Hindlimb muscle (tissue), 1 donor: ENCODE measurements around the gene RPL31. TPM values are rescaled to one million over a fixed set of nuclear protein-coding genes. Genes with fewer than 3 reads are reported as not detected.

Experiments used
- DNase-seq: peaks from one replicate; pipeline ENCODE4 v3.0.0-alpha.2; 2013
- polyA plus RNA-seq: library from polyadenylated mRNA; unstranded; fragments of 120-200 nt; gene quantifications from one replicate; pipeline ENCODE4 v1.2.1, GENCODE V29; 2013; ENCODE audit not compliant: insufficient read length

Gene RPL31
- polyA plus RNA-seq, 1 donor = 3,298 TPM

GRCh38 chr2:100975521-100975785, 26.6 kb upstream of the RPL31 start:
- no peak for DNase-seq

GRCh38 chr2:100976061-100976460, 26.0 kb upstream of the RPL31 start:
- DNase-seq = no peak

- DNase-seq = no peak
These were observed 25.3 kb upstream of the RPL31 start for GRCh38 chr2:100976645-100977391.

GRCh38 chr2:100977511-100977910, 24.6 kb upstream of the RPL31 start:
- no peak for DNase-seq

GRCh38 chr2:100978582-100979191, 23.4 kb upstream of the RPL31 start:
- peak; percentile 66 for DNase-seq

- DNase-seq = no peak
These were observed 22.0 kb upstream of the RPL31 start for GRCh38 chr2:100980046-100980445.

GRCh38 chr2:100981011-100981410, 21.1 kb upstream of the RPL31 start:
- DNase-seq = no peak

GRCh38 chr2:100982431-100982861, 19.6 kb upstream of the RPL31 start:
- DNase-seq = no peak

- no peak for DNase-seq
These were observed 18.9 kb upstream of the RPL31 start for GRCh38 chr2:100983201-100983600.

GRCh38 chr2:100983684-100984310, 18.3 kb upstream of the RPL31 start:
- no peak for DNase-seq

GRCh38 chr2:100984892-100985307, 17.2 kb upstream of the RPL31 start:
- DNase-seq = peak; percentile 73

- no peak for DNase-seq
These were observed 15.9 kb upstream of the RPL31 start for GRCh38 chr2:100986157-100986556.

GRCh38 chr2:100987536-100987935, 14.6 kb upstream of the RPL31 start:
- no peak for DNase-seq

GRCh38 chr2:100987974-100988373, 14.1 kb upstream of the RPL31 start:
- DNase-seq = no peak

- no peak for DNase-seq
These were observed 13.3 kb upstream of the RPL31 start for GRCh38 chr2:100988630-100989417.

- DNase-seq = no peak
These were observed 12.4 kb upstream of the RPL31 start for GRCh38 chr2:100989666-100990065.

- DNase-seq = no peak
These were observed 11.9 kb upstream of the RPL31 start for GRCh38 chr2:100990166-100990565.

- DNase-seq = no peak
These were observed 11.3 kb upstream of the RPL31 start for GRCh38 chr2:100990650-100991403.

GRCh38 chr2:100991404-100991773, 10.7 kb upstream of the RPL31 start:
- DNase-seq = no peak

- DNase-seq = no peak
These were observed 9.8 kb upstream of the RPL31 start for GRCh38 chr2:100992262-100992661.

GRCh38 chr2:100993294-100993693, 8.8 kb upstream of the RPL31 start:
- no peak for DNase-seq

GRCh38 chr2:100995309-100996075, 6.6 kb upstream of the RPL31 start:
- no peak for DNase-seq
